IPS-18c (cell line): ENCODE results near the gene USP6NL.

Experiments used
- H3K4me3 ChIP-seq: 2 replicates; pipeline ENCODE4 v1.7.0; 2013; ENCODE audit warnings: low read depth, mild to moderate bottlenecking, low read length, moderate library complexity; ENCODE audit not compliant: insufficient read depth
- H3K9me3 ChIP-seq: one replicate; pipeline ENCODE4 v1.6.1; 2013; ENCODE audit warnings: mild to moderate bottlenecking, low read length, moderate library complexity; ENCODE audit not compliant: control insufficient read depth, insufficient read depth

USP6NL gene

GRCh38 chr10:11611248-11612020, at the start of gene USP6NL:
Gene USP6NL (minus strand): TSS chr10:11611650. CDS start chr10:11597634, 14,016 bp downstream.
- Histone ChIP-seq H3K4me3 (peak within 1 kb of the TSS; percentile 76), H3K9me3 (no peaks in the 10 kb centered on the region)

- Histone ChIP-seq H3K4me3 (no peak overlapping the region), H3K9me3 (no peaks in the 10 kb centered on the region)
These were observed 47.4 kb upstream of the USP6NL start for GRCh38 chr10:11658801-11659368.

- no peaks in the 10 kb centered on the region for H3K9me3 ChIP-seq
- no peak overlapping the region for H3K4me3 ChIP-seq
These were observed 44.4 kb upstream of the USP6NL start for GRCh38 chr10:11655836-11656235.

DNA sequence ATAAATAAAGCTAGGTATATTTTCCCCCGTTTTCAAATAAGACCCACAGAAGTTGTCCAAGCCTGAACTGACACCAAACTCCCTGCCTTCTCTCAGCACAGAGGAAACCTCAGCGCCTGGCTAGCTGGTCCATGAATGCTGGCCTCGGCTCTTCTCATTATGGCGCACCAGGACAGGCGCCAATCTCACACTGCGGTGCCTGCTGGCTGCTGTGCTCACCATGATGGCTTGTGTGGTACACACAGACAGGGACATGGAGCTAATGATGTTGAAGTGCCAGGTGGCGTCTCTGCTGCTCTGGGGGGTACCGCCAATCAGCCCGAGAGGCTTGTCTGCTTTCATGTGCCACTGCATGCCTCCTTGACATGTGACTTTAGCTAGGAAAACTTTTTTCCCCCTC, 43.2 kb upstream of the USP6NL start:
- Histone ChIP-seq H3K4me3 (no peak overlapping the region), H3K9me3 (no peaks in the 10 kb centered on the region)

GRCh38 chr10:11653758-11654471, 42.5 kb upstream of the USP6NL start:
- Histone ChIP-seq H3K9me3 (no peaks in the 10 kb centered on the region), H3K4me3 (no peak overlapping the region)

- Histone ChIP-seq H3K4me3 (no peak overlapping the region), H3K9me3 (no peaks in the 10 kb centered on the region)
These were observed 36.2 kb upstream of the USP6NL start for GRCh38 chr10:11647676-11648075.

DNA sequence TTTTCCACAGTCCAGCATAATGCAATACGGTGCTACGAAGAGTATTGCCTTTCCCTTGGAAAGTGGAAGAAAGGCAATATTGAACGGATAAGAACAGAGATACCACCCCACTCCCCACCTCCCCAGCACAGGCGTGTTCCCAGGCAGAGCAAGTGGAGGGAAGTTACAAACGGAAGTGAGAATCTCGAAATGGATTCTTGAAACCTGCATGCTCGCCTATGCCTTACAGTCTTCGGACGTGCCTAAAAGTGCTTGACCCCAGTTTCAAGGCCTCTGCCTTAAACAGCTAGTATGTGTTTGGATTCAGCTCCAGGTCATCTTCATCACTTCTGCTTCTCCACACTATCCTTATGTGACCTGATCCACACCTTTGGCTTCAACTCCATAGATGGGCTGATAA, 35.0 kb upstream of the USP6NL start:
- H3K4me3 ChIP-seq = no peak overlapping the region
- H3K9me3 ChIP-seq = no peaks in the 10 kb centered on the region

GRCh38 chr10:11643039-11643438, 31.6 kb upstream of the USP6NL start:
- no peak overlapping the region for H3K4me3 ChIP-seq
- no peaks in the 10 kb centered on the region for H3K9me3 ChIP-seq

DNA sequence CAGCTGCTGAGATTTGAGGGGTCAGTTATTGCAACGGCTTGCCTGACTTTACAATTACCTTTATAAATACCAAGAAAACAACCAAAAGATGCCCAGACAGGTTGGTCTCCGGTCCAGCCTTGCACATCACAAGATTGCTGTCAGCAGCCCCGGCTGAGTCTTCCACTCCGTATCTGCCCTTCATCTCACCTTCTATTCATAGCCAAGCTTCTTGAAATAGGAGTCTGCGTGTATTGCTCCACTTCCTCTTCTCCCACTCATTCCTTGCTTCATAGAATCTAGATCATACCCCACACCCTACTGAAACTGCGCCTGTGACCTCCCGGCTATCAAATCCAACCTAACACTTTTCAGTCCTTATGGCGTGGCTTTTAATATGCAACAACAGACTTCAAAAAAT, 31.1 kb upstream of the USP6NL start:
- Histone ChIP-seq H3K4me3 (no peak overlapping the region), H3K9me3 (no peaks in the 10 kb centered on the region)

- Histone ChIP-seq H3K4me3 (no peak overlapping the region), H3K9me3 (no peaks in the 10 kb centered on the region)
These were observed 28.7 kb upstream of the USP6NL start for GRCh38 chr10:11639849-11640764.

- no peak overlapping the region for H3K4me3 ChIP-seq
- no peaks in the 10 kb centered on the region for H3K9me3 ChIP-seq
These were observed 27.9 kb upstream of the USP6NL start for GRCh38 chr10:11639362-11639761.

DNA sequence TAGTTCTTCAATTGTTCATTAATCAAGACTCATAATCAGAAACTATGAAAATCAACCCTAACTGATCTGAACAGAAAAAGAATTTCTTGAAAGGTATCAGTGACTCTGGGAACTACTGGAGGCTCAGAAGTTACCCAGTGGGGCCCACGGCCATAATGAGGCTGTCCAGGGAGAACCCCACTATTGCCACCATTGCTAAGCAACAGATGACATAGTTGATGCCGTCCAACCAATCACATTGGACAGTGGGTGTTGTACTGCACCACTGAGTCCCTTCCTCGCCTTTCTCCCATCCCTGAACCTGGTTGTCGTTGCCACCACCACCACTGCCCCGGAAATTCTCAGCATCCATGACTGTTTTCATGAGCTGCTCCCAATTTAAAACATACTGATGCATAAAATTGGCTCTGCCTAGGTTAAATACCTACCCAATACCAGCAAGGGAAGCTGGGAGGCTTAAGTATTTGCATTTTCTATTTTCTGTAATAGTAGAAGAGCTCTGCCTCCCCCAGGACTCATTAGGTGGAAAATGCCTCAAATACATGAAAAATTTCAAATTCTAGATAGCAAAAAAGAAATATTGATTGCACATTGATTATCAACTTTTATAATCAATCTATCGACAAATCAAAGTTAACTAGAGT, 26.7 kb upstream of the USP6NL start:
- H3K4me3 ChIP-seq = no peak overlapping the region
- no peaks in the 10 kb centered on the region for H3K9me3 ChIP-seq

DNA sequence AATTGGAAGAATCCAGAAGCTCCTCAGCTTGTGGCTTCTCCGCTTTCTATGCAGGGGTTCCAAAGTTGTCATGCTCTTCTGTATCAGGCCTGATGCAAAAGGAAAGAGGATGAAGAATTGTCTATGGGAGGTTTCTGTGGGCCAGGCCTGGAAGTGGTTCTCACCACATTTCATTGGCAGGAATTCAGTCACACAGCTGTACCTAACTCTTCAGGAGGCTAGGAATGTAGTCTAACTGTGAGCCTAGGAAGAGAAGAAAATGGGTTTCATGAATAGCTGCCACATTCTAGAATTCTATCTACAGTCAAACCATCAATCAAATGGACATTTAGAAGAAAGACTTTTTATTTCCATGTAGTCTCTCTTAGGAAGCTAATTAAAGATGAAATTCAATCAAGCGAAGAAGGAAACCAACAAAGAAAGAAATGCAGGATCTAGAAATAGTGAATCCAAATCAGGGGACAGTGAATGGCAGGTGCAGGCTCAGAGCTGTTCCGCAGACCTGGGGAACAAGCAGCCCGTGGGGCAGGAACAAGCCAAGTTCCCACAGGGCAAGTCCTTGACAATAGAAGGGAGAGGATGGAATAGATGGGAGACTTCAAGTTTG, 25.4 kb upstream of the USP6NL start:
- H3K4me3 ChIP-seq = no peak overlapping the region
- H3K9me3 ChIP-seq = no peaks in the 10 kb centered on the region

DNA sequence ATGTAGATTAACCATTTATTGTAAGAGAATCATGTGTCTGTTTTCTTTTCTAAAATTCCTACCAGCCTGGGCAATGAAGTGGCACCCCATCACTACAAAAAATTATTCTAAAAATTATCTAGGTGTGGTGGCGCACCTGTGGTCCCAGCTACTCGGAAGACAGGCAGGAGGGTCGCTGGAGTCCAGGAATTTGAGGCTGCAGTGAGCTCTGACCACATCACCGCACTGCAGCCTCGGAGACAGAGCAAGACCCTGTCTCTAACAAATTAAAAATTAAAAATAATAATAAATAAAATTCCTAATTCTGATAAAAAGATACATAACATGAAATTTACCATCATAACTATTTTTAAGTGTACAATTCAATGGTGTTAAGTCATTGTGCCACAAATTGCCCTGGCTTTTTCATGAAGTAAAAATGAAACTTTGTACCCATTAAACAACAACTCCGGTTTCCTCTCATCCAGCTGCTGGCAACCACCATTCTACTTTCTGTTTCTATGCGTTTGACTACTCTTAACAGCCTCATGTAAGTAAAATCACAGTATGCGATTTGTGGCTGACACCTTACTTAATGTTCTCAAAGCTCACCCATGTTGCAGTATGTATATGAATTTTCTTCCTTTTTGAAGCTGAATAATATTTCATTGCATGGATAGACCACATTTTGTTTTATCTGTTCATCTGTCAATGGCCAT, 20.6 kb upstream of the USP6NL start:
- H3K9me3 ChIP-seq = no peaks in the 10 kb centered on the region
- H3K4me3 ChIP-seq = no peak overlapping the region

- H3K9me3 ChIP-seq = no peaks in the 10 kb centered on the region
- H3K4me3 ChIP-seq = no peak overlapping the region
These were observed 19.8 kb upstream of the USP6NL start for GRCh38 chr10:11631291-11631690.

GRCh38 chr10:11629731-11630130, 18.3 kb upstream of the USP6NL start:
- Histone ChIP-seq H3K4me3 (no peak overlapping the region), H3K9me3 (no peaks in the 10 kb centered on the region)
